OCI-LY3 (cell line): ENCODE data around the gene HERC3.

Experiments
- CTCF ChIP-seq: fragments of 200-600, 300-600 bp; sonication (generic); IDR thresholded peaks from 2 replicates; pipeline ENCODE4 v1.5.1; 2014; ENCODE audit warnings: antibody characterized with exemption, low read length, low read depth
- EZH2phosphoT487 ChIP-seq: fragments of 200-600 bp; shearing (Covaris generic); IDR thresholded peaks from 2 replicates; pipeline ENCODE4 v1.6.1; 2018; ENCODE audit warnings: antibody characterized with exemption, mixed run types, low read depth

- no peak for TF ChIP-seq CTCF
- TF ChIP-seq EZH2phosphoT487 = no peak
Observed at GRCh38 chr4:88582493-88582892, 9.8 kb upstream of the HERC3 start.
